Liver (tissue), 9 donors: ENCODE data around the gene LRRC4B. TPM values are rescaled to one million over a fixed set of nuclear protein-coding genes. Genes with fewer than 3 reads are reported as not detected.

Source experiments
- DNase-seq: peaks from one replicate; pipeline ENCODE4 v3.0.0-alpha.2; 2017; ENCODE audit warnings: low spot score
- H3K27ac ChIP-seq, 2 donors: one replicate each; pipeline ENCODE4 v1.7.0; 2013; ENCODE audit warnings: inconsistent platforms in 2 of 2, low read length in 2 of 2, control low read depth in 1 of 2, low read depth in 1 of 2, mild to moderate bottlenecking in 1 of 2
- H3K27me3 ChIP-seq, 4 donors: one replicate each; pipeline versions ENCODE4 v1.6.1 to v1.7.0; 2013; ENCODE audit warnings: low read length in 3 of 4, inconsistent platforms in 1 of 4, mild to moderate bottlenecking in 1 of 4, moderate library complexity in 1 of 4; ENCODE audit not compliant: control insufficient read depth in 4 of 4, insufficient read depth in 4 of 4
- H3K36me3 ChIP-seq, 4 donors: one replicate each; pipeline versions ENCODE4 v1.6.1 to v1.7.0; 2013; ENCODE audit warnings: low read length in 3 of 4, mild to moderate bottlenecking in 3 of 4, low read depth in 1 of 4, moderate library complexity in 1 of 4; ENCODE audit not compliant: control insufficient read depth in 4 of 4, insufficient read depth in 3 of 4
- H3K4me1 ChIP-seq, 4 donors: one replicate each; pipeline versions ENCODE4 v1.6.1 to v1.7.0; 2013; ENCODE audit warnings: low read length in 3 of 4, mild to moderate bottlenecking in 3 of 4, moderate library complexity in 1 of 4; ENCODE audit not compliant: control insufficient read depth in 4 of 4, insufficient read depth in 4 of 4
- H3K4me3 ChIP-seq, 3 donors: one replicate each; pipeline versions ENCODE4 v1.6.1 to v1.7.0; 2013; ENCODE audit warnings: low read length in 3 of 3, control low read depth in 1 of 3, low read depth in 1 of 3, mild to moderate bottlenecking in 1 of 3
- H3K9ac ChIP-seq, 2 donors: one replicate each; pipeline ENCODE4 v1.7.0; 2013; ENCODE audit warnings: low read length in 2 of 2, mild to moderate bottlenecking in 2 of 2, moderate library complexity in 2 of 2, control low read depth in 1 of 2, low read depth in 1 of 2
- H3K9me3 ChIP-seq, 4 donors: one replicate each; pipeline versions ENCODE4 v1.6.1 to v1.7.0; 2013; ENCODE audit warnings: low read length in 3 of 4; ENCODE audit not compliant: control insufficient read depth in 4 of 4
- ATF3 ChIP-seq: IDR thresholded peaks from 2 replicates; pipeline ENCODE4 v1.6.1; 2016; ENCODE audit warnings: antibody characterized with exemption
- EGR1 ChIP-seq, 2 donors: IDR thresholded peaks; 2 replicates each; pipeline ENCODE4 v1.6.1; 2016 to 2018; ENCODE audit warnings: antibody characterized with exemption in 2 of 2, low read depth in 2 of 2
- FOXA1 ChIP-seq: IDR thresholded peaks from 2 replicates; pipeline ENCODE4 v1.6.1; 2016; ENCODE audit warnings: antibody characterized with exemption
- FOXA2 ChIP-seq: IDR thresholded peaks from 2 replicates; pipeline ENCODE4 v1.6.1; 2016; ENCODE audit warnings: antibody characterized with exemption
- GABPA ChIP-seq, 2 donors: IDR thresholded peaks in 1 of 2; conservative IDR thresholded peaks in 1 of 2; 2 replicates each; pipeline ENCODE4 v1.6.1; 2016; ENCODE audit warnings: antibody characterized with exemption in 2 of 2, mild to moderate bottlenecking in 1 of 2, moderate library complexity in 1 of 2
- HNF4A ChIP-seq, 2 donors: conservative IDR thresholded peaks; 2 replicates each; pipeline ENCODE4 v1.6.1; 2016; ENCODE audit warnings: antibody characterized with exemption in 2 of 2, mild to moderate bottlenecking in 2 of 2
- HNF4G ChIP-seq: IDR thresholded peaks from 2 replicates; pipeline ENCODE4 v1.6.1; 2016; ENCODE audit warnings: antibody characterized with exemption
- JUND ChIP-seq, 2 donors: IDR thresholded peaks; 2 replicates each; pipeline ENCODE4 v1.6.1; 2016; ENCODE audit warnings: antibody characterized with exemption in 2 of 2
- MAX ChIP-seq: IDR thresholded peaks from 2 replicates; pipeline ENCODE4 v1.6.1; 2016; ENCODE audit warnings: antibody characterized with exemption
- NR2F2 ChIP-seq: IDR thresholded peaks from 2 replicates; pipeline ENCODE4 v1.6.1; 2016; ENCODE audit warnings: antibody characterized with exemption
- REST ChIP-seq: IDR thresholded peaks from 2 replicates; pipeline ENCODE4 v1.6.1; 2016; ENCODE audit warnings: antibody characterized with exemption, mild to moderate bottlenecking
- RXRA ChIP-seq, 2 donors: IDR thresholded peaks; 2 replicates each; pipeline ENCODE4 v1.6.1; 2017 to 2018; ENCODE audit warnings: antibody characterized with exemption in 2 of 2, mild to moderate bottlenecking in 1 of 2
- SP1 ChIP-seq: IDR thresholded peaks from 2 replicates; pipeline ENCODE4 v1.6.1; 2018; ENCODE audit warnings: antibody characterized with exemption, mild to moderate bottlenecking
- TAF1 ChIP-seq: conservative IDR thresholded peaks from 2 replicates; pipeline ENCODE4 v1.6.1; 2016; ENCODE audit warnings: antibody characterized with exemption, mild to moderate bottlenecking
- YY1 ChIP-seq: IDR thresholded peaks from 2 replicates; pipeline ENCODE4 v1.6.1; 2016; ENCODE audit warnings: antibody characterized with exemption, mild to moderate bottlenecking
- ZBTB33 ChIP-seq: IDR thresholded peaks from 2 replicates; pipeline ENCODE4 v1.6.1; 2016; ENCODE audit warnings: antibody characterized with exemption
- WGBS: extraction: QIAGEN DNeasy Blood & Tissue Kit; methylation state at CpG from one replicate; pipeline ENCODE4 v1.1.7; 2013; 5-methylcytosine and 5-hydroxymethylcytosine counted together
- polyA plus RNA-seq, 2 donors: library from polyadenylated mRNA; stranded (reverse) in 1 of 2; unstranded in 1 of 2; fragments of 200-250 nt in 1 of 2; fragments of >200 nt in 1 of 2; fragmentation: Nextera tagmentation in 1 of 2; extraction: Ambion mirVana in 1 of 2; gene quantifications; one replicate each; pipeline versions ENCODE4 v1.2.1 to v1.2.3, GENCODE V29; 2013 to 2015
- total RNA-seq, 2 donors: library from RNA; depleted of rRNA; stranded (reverse); fragments of >200 nt; gene quantifications; one replicate each; pipeline ENCODE4 v1.2.3, GENCODE V29; 2014
- donor health status: healthy.
- donor health status: healthy.
- donor health status: healthy.
- donor health status: healthy.
- donor health status: healthy.

LRRC4B gene
- total and polyA plus RNA-seq, 4 donors, result 0.11 to 1.1 (median 0.79) TPM

- H3K9ac ChIP-seq, result no peak overlapping the region
- H3K36me3 ChIP-seq, result no peaks in the 10 kb centered on the region
- WGBS, result 33% methylated on average over 22 of the region's 22 CpGs
- H3K9me3 ChIP-seq, result no peaks in the 10 kb centered on the region
- no peak overlapping the region for H3K4me3 ChIP-seq
- no peak for DNase-seq
- H3K27me3 ChIP-seq, result peaks cover 0 to 7% (median 6%) of the 10 kb centered on the region in 4 donors
- H3K4me1 ChIP-seq, result peaks cover 0 to 2% (median 0%) of the 10 kb centered on the region in 4 donors
- TF ChIP-seq NR2F2 (no peak), SP1 (no peak), REST (no peak), HNF4G (no peak), MAX (no peak), GABPA (IDR thresholded peaks at IDR 0.05 in 1 of 2, conservative IDR thresholded peaks at IDR 0.05 in 1 of 2) (no peak), HNF4A (conservative IDR thresholded peaks at IDR 0.05) (no peak), TAF1 (no peak), JUND (IDR thresholded peaks at IDR 0.05) (no peak), ATF3 (no peak), ZBTB33 (no peak), FOXA2 (no peak), RXRA (IDR thresholded peaks at IDR 0.05) (no peak)
- no peak overlapping the region for H3K27ac ChIP-seq
Observed at GRCh38 chr19:50564229-50565105, 3.8 kb downstream of the LRRC4B start.

GRCh38 chr19:50563597-50563996 is 4.6 kb downstream of the LRRC4B start:
- Histone ChIP-seq H3K27me3 (peaks cover 0 to 7% (median 6%) of the 10 kb centered on the region in 4 donors), H3K27ac (no peak overlapping the region), H3K36me3 (no peaks in the 10 kb centered on the region), H3K4me1 (peaks cover 0 to 2% (median 0%) of the 10 kb centered on the region in 4 donors), H3K9ac (no peak overlapping the region), H3K9me3 (no peaks in the 10 kb centered on the region), H3K4me3 (no peak overlapping the region)
- 52% methylated on average over 6 of the region's 6 CpGs for WGBS
- DNase-seq, result no peak
- no peak for TF ChIP-seq EGR1 (IDR thresholded peaks at IDR 0.05; ENCODE audit: low read depth in 2 of 2)
- no peak for TF ChIP-seq GABPA (IDR thresholded peaks at IDR 0.05 in 1 of 2, conservative IDR thresholded peaks at IDR 0.05 in 1 of 2)
- TF ChIP-seq SP1, result no peak
- no peak for TF ChIP-seq REST
- no peak for TF ChIP-seq FOXA1
- TF ChIP-seq FOXA2, result no peak
- no peak for TF ChIP-seq HNF4A (conservative IDR thresholded peaks at IDR 0.05)
- TF ChIP-seq HNF4G, result no peak
- TF ChIP-seq MAX, result no peak
- no peak for TF ChIP-seq ZBTB33
- no peak for TF ChIP-seq YY1
- TF ChIP-seq TAF1, result no peak
- no peak for TF ChIP-seq RXRA (IDR thresholded peaks at IDR 0.05)
- TF ChIP-seq NR2F2, result no peak
